Stimulated activated CD8-positive, alpha-beta memory T cell treated with anti-CD3 and anti-CD28 coated beads, Interleukin-4, amount 100 ng/mL, for 48 hours (primary cell): ENCODE results near the gene CCK.

Experiments used
- DNase-seq: peaks from one replicate; pipeline ENCODE4 v3.0.0-alpha.2; 2020

CCK gene

GRCh38 chr3:42224658-42225421, 41.1 kb downstream of the CCK start:
- DNase-seq, result no peak

- no peak for DNase-seq
These were observed 41.8 kb downstream of the CCK start for GRCh38 chr3:42224178-42224577.

DNA sequence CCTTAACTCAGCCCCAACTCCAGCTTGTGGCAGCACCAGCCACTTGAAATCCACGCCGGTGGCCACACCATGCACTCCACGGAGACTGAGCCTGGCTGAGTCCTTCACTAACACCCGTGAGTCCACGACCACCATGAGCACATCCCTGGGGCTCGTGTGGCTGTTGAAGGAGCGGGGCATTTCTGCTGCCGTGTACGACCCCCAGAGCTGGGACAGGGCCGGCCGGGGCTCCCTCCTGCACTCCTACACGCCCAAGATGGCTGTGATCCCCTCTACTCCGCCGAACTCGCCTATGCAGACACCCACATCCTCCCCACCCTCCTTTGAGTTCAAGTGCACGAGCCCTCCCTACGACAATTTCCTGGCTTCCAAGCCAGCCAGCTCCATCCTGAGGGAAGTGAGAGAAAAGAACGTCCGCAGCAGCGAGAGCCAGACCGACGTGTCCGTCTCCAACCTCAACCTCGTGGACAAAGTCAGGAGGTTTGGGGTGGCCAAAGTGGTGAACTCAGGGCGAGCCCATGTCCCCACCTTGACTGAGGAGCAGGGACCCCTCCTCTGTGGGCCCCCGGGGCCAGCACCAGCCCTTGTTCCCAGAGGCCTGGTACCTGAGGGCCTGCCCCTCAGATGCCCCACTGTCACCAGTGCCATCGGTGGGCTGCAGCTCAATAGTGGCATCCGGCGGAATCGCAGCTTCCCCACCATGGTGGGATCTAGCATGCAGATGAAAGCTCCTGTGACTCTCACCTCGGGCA, 42.9 kb downstream of the CCK start:
- no peak for DNase-seq

DNA sequence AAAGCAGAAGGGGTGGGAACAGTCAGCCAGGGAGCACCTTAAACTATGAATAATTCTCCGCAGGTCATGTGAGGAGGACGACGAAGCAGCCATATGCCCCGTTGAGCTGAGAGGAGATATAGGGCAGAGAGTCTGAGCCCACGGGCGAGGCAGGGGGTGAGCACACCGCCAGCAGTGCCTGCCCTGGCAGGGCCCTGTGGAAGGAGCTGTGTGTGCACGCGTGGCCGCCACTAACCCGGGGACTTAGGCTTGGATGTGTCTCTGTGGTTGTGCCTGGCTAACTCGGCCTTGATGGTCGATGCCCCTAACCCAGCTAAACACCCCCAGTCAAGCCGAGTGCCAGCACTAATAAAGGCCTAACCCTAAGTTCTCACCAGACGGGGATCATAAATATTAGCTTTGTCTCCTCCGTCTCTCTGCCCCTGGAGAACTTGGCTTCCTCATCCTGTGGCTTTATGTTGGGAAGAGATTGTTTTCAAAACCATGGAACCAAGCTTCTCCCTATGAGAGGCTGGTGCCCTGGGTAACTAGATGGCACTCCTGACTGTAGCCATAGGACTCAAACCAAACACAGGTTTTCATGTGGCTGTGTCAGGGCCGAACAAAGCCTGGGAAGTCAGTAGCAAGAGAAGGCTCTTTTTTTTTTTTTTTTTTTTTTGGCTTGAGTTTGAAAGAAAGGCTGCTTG, 45.4 kb downstream of the CCK start:
- no peak for DNase-seq

DNA sequence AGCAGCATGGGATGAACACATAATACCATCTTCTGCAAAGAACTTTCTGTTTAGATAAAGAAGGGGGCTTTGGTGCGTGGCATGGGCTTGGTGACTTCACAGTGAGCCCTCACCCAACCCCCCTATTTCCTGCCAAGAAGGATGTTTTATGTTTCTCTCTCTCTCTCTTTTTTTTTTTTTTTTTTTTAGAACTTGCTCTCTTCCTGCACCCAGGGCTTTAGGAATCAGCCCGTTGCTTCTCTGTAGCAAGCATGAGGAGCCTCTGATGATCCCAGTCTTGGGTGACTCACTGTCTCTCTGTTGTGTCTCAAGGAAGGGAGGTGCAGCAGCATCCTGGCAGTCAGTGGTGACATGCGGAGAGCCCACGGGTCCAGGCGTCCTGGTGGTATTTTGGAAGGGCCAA, 49.1 kb downstream of the CCK start:
- no peak for DNase-seq

GRCh38 chr3:42216302-42216701, 49.7 kb downstream of the CCK start:
- peak; percentile 27 for DNase-seq

GRCh38 chr3:42214565-42215283, 51.3 kb downstream of the CCK start:
- DNase-seq, result no peak

DNA sequence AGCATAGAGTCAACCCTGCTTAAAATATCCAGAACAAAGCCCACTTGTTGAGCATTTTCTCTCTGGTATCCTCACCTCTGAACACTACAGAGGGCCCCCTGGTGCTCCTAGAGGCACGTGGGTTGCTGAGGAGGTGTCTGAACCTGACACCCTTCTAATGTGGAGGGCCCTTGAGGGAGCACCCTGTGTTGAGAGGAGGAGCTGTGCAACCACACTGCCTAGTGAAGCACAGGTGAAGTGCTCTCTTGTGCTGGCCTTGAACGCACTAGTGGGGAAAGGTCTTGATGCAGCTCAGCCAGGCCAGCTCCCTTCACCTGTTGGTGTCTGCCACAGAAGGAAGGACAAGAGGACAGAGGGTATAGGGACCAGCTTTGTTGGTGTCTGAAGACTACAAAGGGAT, 51.9 kb downstream of the CCK start:
- no peak for DNase-seq

DNA sequence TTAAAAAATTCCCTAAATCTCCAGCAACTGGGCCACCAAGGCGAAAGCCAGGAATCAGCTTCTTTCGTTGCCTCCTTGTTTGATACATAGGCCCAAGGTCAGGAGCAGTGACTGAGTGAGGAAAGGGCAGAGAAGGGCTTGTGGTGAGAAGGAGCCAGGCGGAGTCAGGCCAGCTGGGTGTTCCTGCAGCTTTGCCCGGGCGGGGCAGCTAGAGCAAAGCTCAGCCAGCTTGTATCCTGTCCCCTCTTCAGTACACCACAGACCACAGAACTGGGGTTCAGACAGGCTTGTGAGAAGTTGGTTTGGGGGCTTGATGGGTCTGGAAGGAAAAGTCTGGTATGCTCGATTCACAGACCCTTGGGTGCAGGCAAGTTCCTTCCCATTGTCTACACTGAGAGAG, 52.6 kb downstream of the CCK start:
- DNase-seq, result no peak

GRCh38 chr3:42210726-42211125, 55.3 kb downstream of the CCK start:
- no peak for DNase-seq

DNA sequence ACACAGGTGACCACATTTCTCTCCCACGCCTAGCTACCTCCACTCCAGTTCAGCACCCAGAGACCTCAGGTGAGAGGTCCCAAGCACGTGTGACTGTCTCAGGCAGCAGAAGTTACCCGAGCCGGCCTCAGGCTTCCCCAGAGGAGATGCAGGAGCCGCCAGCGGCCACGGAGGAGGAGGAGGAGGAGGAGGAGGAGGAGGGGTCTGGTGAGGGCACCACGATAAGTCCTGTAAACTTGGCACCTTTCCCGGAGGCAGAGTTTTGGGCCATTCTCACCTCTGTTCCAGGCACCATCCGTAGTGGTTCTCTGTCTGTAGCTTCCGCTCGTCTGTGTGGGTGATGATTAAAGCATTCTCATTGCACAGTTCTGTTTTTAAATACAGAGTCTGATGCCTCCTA, 56.1 kb downstream of the CCK start:
- no peak for DNase-seq
